ENCODE results near the gene C1orf115. TPM values are rescaled to one million over a fixed set of nuclear protein-coding genes. Genes with fewer than 3 reads are reported as not detected.

Gene C1orf115
- total and polyA plus RNA-seq, 4 donors, result 29.6 to 56.6 (median 40.5) TPM

DNA sequence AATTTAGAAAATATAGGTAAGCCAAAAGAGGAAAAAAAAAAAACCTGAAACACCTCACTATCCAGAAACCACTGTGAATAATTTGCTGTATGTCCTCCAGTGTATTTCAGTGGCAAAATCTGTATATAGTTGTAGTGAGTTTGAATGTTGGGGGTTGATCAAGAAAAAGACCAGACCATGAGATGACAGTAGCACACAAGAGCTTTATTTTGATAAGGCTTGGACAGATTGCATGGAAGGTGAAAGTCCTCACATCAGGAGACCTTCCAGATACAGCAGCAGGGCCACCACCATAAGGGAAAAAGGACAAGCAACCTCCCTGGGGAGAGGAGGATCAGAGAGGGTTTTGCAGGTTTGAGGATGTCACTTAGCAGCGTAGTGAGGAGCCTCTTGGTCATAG lies 16.2 kb upstream of the C1orf115 start (continued):
- TF ChIP-seq HNF4A (conservative IDR thresholded peaks at IDR 0.05), result no peak
- TF ChIP-seq, protein P1, sequence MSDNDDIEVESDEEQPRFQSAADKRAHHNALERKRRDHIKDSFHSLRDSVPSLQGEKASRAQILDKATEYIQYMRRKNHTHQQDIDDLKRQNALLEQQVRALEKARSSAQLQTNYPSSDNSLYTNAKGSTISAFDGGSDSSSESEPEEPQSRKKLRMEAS (IDR thresholded peaks at IDR 0.05), result no peak
- TF ChIP-seq, protein P2, sequence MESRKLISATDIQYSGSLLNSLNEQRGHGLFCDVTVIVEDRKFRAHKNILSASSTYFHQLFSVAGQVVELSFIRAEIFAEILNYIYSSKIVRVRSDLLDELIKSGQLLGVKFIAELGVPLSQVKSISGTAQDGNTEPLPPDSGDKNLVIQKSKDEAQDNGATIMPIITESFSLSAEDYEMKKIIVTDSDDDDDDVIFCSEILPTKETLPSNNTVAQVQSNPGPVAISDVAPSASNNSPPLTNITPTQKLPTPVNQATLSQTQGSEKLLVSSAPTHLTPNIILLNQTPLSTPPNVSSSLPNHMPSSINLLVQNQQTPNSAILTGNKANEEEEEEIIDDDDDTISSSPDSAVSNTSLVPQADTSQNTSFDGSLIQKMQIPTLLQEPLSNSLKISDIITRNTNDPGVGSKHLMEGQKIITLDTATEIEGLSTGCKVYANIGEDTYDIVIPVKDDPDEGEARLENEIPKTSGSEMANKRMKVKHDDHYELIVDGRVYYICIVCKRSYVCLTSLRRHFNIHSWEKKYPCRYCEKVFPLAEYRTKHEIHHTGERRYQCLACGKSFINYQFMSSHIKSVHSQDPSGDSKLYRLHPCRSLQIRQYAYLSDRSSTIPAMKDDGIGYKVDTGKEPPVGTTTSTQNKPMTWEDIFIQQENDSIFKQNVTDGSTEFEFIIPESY (IDR thresholded peaks at IDR 0.05), result no peak
- TF ChIP-seq SP1 (IDR thresholded peaks at IDR 0.05), result no peak
- no peak for TF ChIP-seq RXRA (IDR thresholded peaks at IDR 0.05)
- TF ChIP-seq EGR1 (IDR thresholded peaks at IDR 0.05; ENCODE audit: low read depth in 2 of 2), result no peak
- no peak for TF ChIP-seq JUND (IDR thresholded peaks at IDR 0.05)
- TF ChIP-seq GABPA (IDR thresholded peaks at IDR 0.05 in 1 of 2, conservative IDR thresholded peaks at IDR 0.05 in 1 of 2), result no peak
- no peak for TF ChIP-seq FOXA1 (IDR thresholded peaks at IDR 0.05)

DNA sequence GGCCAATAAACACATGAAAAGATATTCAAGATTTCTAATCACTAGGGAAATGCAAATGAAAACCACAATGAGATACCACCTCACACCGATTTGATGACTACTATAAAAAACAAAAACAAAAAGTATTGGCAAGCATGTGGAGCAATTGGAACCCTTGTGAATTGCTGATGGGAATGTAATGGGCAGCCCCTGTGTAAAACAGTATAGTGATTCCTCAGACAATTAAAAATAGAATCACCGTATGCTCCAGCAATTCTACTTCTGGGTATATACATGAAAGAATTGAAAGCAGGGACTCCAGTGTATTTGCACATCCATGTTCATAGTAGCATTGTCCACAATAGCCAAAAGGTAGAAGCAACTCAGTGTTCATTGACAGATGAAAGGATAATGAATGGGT lies 12.9 kb upstream of the C1orf115 start:
- Histone ChIP-seq H3K9ac (ENCODE audit: low read depth in 1 of 2, low read length in 2 of 2) (no peak overlapping the region), H3K27me3 (ENCODE audit: control insufficient read depth in 4 of 4, insufficient read depth in 4 of 4, low read length in 3 of 4) (no peaks in the 10 kb centered on the region), H3K4me3 (ENCODE audit: low read depth in 1 of 3, low read length in 3 of 3) (no peak overlapping the region), H3K4me1 (ENCODE audit: control insufficient read depth in 4 of 4, insufficient read depth in 4 of 4, low read length in 3 of 4) (peaks cover 3 to 11% (median 10%) of the 10 kb centered on the region in 4 donors), H3K9me3 (ENCODE audit: control insufficient read depth in 4 of 4, low read length in 3 of 4) (no peaks in the 10 kb centered on the region), H3K27ac (ENCODE audit: low read depth in 1 of 2, low read length in 2 of 2) (no peak overlapping the region), H3K36me3 (ENCODE audit: control insufficient read depth in 4 of 4, insufficient read depth in 3 of 4, low read depth in 1 of 4, low read length in 3 of 4) (no peaks in the 10 kb centered on the region)
- DNase-seq (ENCODE audit: low spot score), result no peak
- WGBS, result 88% methylated on average over 2 of the region's 2 CpGs
- TF ChIP-seq, protein P3, sequence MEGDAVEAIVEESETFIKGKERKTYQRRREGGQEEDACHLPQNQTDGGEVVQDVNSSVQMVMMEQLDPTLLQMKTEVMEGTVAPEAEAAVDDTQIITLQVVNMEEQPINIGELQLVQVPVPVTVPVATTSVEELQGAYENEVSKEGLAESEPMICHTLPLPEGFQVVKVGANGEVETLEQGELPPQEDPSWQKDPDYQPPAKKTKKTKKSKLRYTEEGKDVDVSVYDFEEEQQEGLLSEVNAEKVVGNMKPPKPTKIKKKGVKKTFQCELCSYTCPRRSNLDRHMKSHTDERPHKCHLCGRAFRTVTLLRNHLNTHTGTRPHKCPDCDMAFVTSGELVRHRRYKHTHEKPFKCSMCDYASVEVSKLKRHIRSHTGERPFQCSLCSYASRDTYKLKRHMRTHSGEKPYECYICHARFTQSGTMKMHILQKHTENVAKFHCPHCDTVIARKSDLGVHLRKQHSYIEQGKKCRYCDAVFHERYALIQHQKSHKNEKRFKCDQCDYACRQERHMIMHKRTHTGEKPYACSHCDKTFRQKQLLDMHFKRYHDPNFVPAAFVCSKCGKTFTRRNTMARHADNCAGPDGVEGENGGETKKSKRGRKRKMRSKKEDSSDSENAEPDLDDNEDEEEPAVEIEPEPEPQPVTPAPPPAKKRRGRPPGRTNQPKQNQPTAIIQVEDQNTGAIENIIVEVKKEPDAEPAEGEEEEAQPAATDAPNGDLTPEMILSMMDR (IDR thresholded peaks at IDR 0.05; ENCODE audit: low read depth, low read length, missing input control), result no peak
- TF ChIP-seq HNF4A (conservative IDR thresholded peaks at IDR 0.05) (no peak), EGR1 (IDR thresholded peaks at IDR 0.05; ENCODE audit: low read depth in 2 of 2) (no peak), SP1 (IDR thresholded peaks at IDR 0.05) (no peak), RXRA (IDR thresholded peaks at IDR 0.05) (no peak), HNF4G (IDR thresholded peaks at IDR 0.05) (no peak), RAD21 (IDR thresholded peaks at IDR 0.05) (no peak), YY1 (IDR thresholded peaks at IDR 0.05) (no peak)
- TF ChIP-seq, protein P4, sequence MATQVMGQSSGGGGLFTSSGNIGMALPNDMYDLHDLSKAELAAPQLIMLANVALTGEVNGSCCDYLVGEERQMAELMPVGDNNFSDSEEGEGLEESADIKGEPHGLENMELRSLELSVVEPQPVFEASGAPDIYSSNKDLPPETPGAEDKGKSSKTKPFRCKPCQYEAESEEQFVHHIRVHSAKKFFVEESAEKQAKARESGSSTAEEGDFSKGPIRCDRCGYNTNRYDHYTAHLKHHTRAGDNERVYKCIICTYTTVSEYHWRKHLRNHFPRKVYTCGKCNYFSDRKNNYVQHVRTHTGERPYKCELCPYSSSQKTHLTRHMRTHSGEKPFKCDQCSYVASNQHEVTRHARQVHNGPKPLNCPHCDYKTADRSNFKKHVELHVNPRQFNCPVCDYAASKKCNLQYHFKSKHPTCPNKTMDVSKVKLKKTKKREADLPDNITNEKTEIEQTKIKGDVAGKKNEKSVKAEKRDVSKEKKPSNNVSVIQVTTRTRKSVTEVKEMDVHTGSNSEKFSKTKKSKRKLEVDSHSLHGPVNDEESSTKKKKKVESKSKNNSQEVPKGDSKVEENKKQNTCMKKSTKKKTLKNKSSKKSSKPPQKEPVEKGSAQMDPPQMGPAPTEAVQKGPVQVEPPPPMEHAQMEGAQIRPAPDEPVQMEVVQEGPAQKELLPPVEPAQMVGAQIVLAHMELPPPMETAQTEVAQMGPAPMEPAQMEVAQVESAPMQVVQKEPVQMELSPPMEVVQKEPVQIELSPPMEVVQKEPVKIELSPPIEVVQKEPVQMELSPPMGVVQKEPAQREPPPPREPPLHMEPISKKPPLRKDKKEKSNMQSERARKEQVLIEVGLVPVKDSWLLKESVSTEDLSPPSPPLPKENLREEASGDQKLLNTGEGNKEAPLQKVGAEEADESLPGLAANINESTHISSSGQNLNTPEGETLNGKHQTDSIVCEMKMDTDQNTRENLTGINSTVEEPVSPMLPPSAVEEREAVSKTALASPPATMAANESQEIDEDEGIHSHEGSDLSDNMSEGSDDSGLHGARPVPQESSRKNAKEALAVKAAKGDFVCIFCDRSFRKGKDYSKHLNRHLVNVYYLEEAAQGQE (IDR thresholded peaks at IDR 0.05), result no peak
- TF ChIP-seq, protein P5, sequence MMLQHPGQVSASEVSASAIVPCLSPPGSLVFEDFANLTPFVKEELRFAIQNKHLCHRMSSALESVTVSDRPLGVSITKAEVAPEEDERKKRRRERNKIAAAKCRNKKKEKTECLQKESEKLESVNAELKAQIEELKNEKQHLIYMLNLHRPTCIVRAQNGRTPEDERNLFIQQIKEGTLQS (IDR thresholded peaks at IDR 0.05), result no peak
- TF ChIP-seq, protein P2 (IDR thresholded peaks at IDR 0.05), result no peak
